Mesothelial cell of epicardium (in vitro differentiated cells): ENCODE results near the gene PDCD1LG2. TPM values are rescaled to one million over a fixed set of nuclear protein-coding genes. Genes with fewer than 3 reads are reported as not detected.

Experiments used
- DNase-seq, 2 experiments: peaks; one replicate each; pipeline ENCODE4 v3.0.0; 2021; ENCODE audit warnings: low spot score in 2 of 2; ENCODE audit not compliant: unreplicated experiment in 2 of 2
- H3K27ac Mint-ChIP-seq: 2 replicates; pipeline ENCODE4 v1.8.0; 2021; ENCODE audit warnings: mixed read lengths
- H3K27me3 Mint-ChIP-seq: 2 replicates; pipeline ENCODE4 v1.8.0; 2021; ENCODE audit warnings: low read depth, mixed read lengths
- H3K36me3 Mint-ChIP-seq: 2 replicates; pipeline ENCODE4 v1.8.0; 2021; ENCODE audit warnings: mixed read lengths
- H3K4me1 Mint-ChIP-seq: 2 replicates; pipeline ENCODE4 v1.8.0; 2021; ENCODE audit warnings: mixed read lengths
- H3K4me3 Mint-ChIP-seq: 2 replicates; pipeline ENCODE4 v1.8.0; 2021; ENCODE audit warnings: mild to moderate bottlenecking, moderate library complexity, mixed read lengths
- H3K9me3 Mint-ChIP-seq: 2 replicates; pipeline ENCODE4 v1.8.0; 2021; ENCODE audit warnings: mixed read lengths
- CTCF ChIP-seq: fragments of 200-600 bp; sonication (generic); IDR thresholded peaks from one replicate; pipeline ENCODE4 v1.5.0; 2021; ENCODE audit warnings: antibody characterized with exemption; ENCODE audit not compliant: unreplicated experiment
- total RNA-seq: library from RNA; stranded (reverse); gene quantifications from 3 replicates; pipeline ENCODE4 v1.2.1, GENCODE V29; 2021

PDCD1LG2 gene
- total RNA-seq, 1 donor from 2014 or later = not detected

- DNase-seq = no peak
- H3K27me3 Mint-ChIP-seq = no peaks in the 10 kb centered on the region
- H3K36me3 Mint-ChIP-seq = no peaks in the 10 kb centered on the region
- no peak overlapping the region for H3K27ac Mint-ChIP-seq
- H3K4me3 Mint-ChIP-seq = no peak overlapping the region
- no peaks in the 10 kb centered on the region for H3K4me1 Mint-ChIP-seq
- TF ChIP-seq CTCF = no peak
- no peaks in the 10 kb centered on the region for H3K9me3 Mint-ChIP-seq
These were observed 58.5 kb downstream of the PDCD1LG2 start for GRCh38 chr9:5568868-5569267.

GRCh38 chr9:5569409-5569808 is 59.1 kb downstream of the PDCD1LG2 start:
- no peaks in the 10 kb centered on the region for H3K36me3 Mint-ChIP-seq
- no peaks in the 10 kb centered on the region for H3K9me3 Mint-ChIP-seq
- H3K4me3 Mint-ChIP-seq = no peak overlapping the region
- H3K4me1 Mint-ChIP-seq = no peaks in the 10 kb centered on the region
- H3K27ac Mint-ChIP-seq = no peak overlapping the region
- no peaks in the 10 kb centered on the region for H3K27me3 Mint-ChIP-seq
- no peak for DNase-seq
- TF ChIP-seq CTCF = no peak

- Mint-ChIP-seq H3K27ac (no peak overlapping the region), H3K4me1 (no peaks in the 10 kb centered on the region), H3K4me3 (no peak overlapping the region), H3K9me3 (no peaks in the 10 kb centered on the region), H3K27me3 (no peaks in the 10 kb centered on the region), H3K36me3 (no peaks in the 10 kb centered on the region)
- TF ChIP-seq CTCF = no peak
- no peak for DNase-seq
These were observed 59.6 kb downstream of the PDCD1LG2 start for GRCh38 chr9:5569891-5570290.

- H3K4me1 Mint-ChIP-seq = no peaks in the 10 kb centered on the region
- no peak for DNase-seq
- no peak for TF ChIP-seq CTCF
- no peaks in the 10 kb centered on the region for H3K9me3 Mint-ChIP-seq
- peaks cover 2% of the 10 kb centered on the region for H3K36me3 Mint-ChIP-seq
- H3K27me3 Mint-ChIP-seq = no peaks in the 10 kb centered on the region
- H3K27ac Mint-ChIP-seq = no peak overlapping the region
- no peak overlapping the region for H3K4me3 Mint-ChIP-seq
These were observed 61.4 kb downstream of the PDCD1LG2 start for GRCh38 chr9:5571629-5572232.

- no peak overlapping the region for H3K4me3 Mint-ChIP-seq
- no peak for TF ChIP-seq CTCF
- no peak overlapping the region for H3K27ac Mint-ChIP-seq
- no peaks in the 10 kb centered on the region for H3K4me1 Mint-ChIP-seq
- H3K27me3 Mint-ChIP-seq = no peaks in the 10 kb centered on the region
- peaks cover 2% of the 10 kb centered on the region for H3K36me3 Mint-ChIP-seq
- H3K9me3 Mint-ChIP-seq = no peaks in the 10 kb centered on the region
- DNase-seq = no peak
These were observed 63.8 kb downstream of the PDCD1LG2 start for GRCh38 chr9:5574097-5574496.

- H3K4me3 Mint-ChIP-seq = no peak overlapping the region
- no peaks in the 10 kb centered on the region for H3K27me3 Mint-ChIP-seq
- no peak for TF ChIP-seq CTCF
- peaks cover 2% of the 10 kb centered on the region for H3K36me3 Mint-ChIP-seq
- H3K4me1 Mint-ChIP-seq = no peaks in the 10 kb centered on the region
- no peak for DNase-seq
- no peaks in the 10 kb centered on the region for H3K9me3 Mint-ChIP-seq
- H3K27ac Mint-ChIP-seq = no peak overlapping the region
These were observed 64.7 kb downstream of the PDCD1LG2 start for GRCh38 chr9:5575000-5575399.
